MM.1S (cell line): Measurements from ENCODE around the gene CHRDL1.

Source experiments
- DNase-seq: peaks from one replicate; pipeline ENCODE4 v3.0.0-alpha.2; 2015
- H2AFZ ChIP-seq: fragments of 300-600 bp; sonication (generic); 2 replicates; pipeline ENCODE4 v1.6.0; 2016; ENCODE audit warnings: antibody characterized with exemption, low read length
- H3F3A ChIP-seq: fragments of 300-600 bp; sonication (generic); 2 replicates; pipeline ENCODE4 v1.6.1; 2016; ENCODE audit warnings: mild to moderate bottlenecking, antibody characterized with exemption, low read length, moderate library complexity, mixed read lengths; ENCODE audit not compliant: insufficient read depth
- H3K27ac ChIP-seq: fragments of 300-600 bp; sonication (generic); 2 replicates; pipeline ENCODE4 v1.5.1; 2016; ENCODE audit warnings: mild to moderate bottlenecking, low read length
- H3K27me3 ChIP-seq: fragments of 300-600 bp; sonication (generic); replicated peaks from 2 replicates; pipeline ENCODE4 v1.6.0; 2016; ENCODE audit warnings: low read length; ENCODE audit not compliant: insufficient read depth
- H3K36me3 ChIP-seq: fragments of 300-600 bp; sonication (generic); replicated peaks from 2 replicates; pipeline ENCODE4 v1.6.1; 2016; ENCODE audit warnings: mild to moderate bottlenecking, low read length, mixed read lengths; ENCODE audit not compliant: insufficient read depth
- H3K4me1 ChIP-seq: fragments of 300-600 bp; sonication (generic); 2 replicates; pipeline ENCODE4 v1.6.1; 2016; ENCODE audit warnings: low read length, mixed read lengths
- H3K4me2 ChIP-seq: fragments of 300-600 bp; sonication (generic); 2 replicates; pipeline ENCODE4 v1.6.0; 2016; ENCODE audit warnings: low read depth, low read length
- H3K4me3 ChIP-seq: fragments of 300-600 bp; sonication (generic); 2 replicates; pipeline ENCODE4 v1.5.1; 2016; ENCODE audit warnings: low read length, mixed read lengths
- H3K79me2 ChIP-seq: fragments of 300-600 bp; sonication (generic); 2 replicates; pipeline ENCODE4 v1.6.1; 2016; ENCODE audit warnings: mixed run types, low read length, mixed read lengths
- H3K9ac ChIP-seq: fragments of 300-600 bp; sonication (generic); 2 replicates; pipeline ENCODE4 v1.6.1; 2016; ENCODE audit warnings: low read length, mixed read lengths
- H3K9me2 ChIP-seq: fragments of 300-600 bp; sonication (generic); replicated peaks from 2 replicates; pipeline ENCODE4 v1.6.1; 2016; ENCODE audit warnings: mild to moderate bottlenecking, low read length, mixed read lengths; ENCODE audit not compliant: insufficient read depth
- H3K9me3 ChIP-seq: fragments of 300-600 bp; sonication (generic); replicated peaks from 2 replicates; pipeline ENCODE4 v1.6.1; 2016; ENCODE audit warnings: mild to moderate bottlenecking, low read length, mixed read lengths; ENCODE audit not compliant: insufficient read depth
- H4K20me1 ChIP-seq: fragments of 300-600 bp; sonication (generic); 2 replicates; pipeline ENCODE4 v1.6.1; 2016; ENCODE audit warnings: mild to moderate bottlenecking, low read length, moderate library complexity, mixed read lengths; ENCODE audit not compliant: insufficient read depth
- CTCF ChIP-seq: fragments of 300-600 bp; sonication (generic); IDR thresholded peaks from 2 replicates; pipeline ENCODE4 v1.5.1; 2016; ENCODE audit warnings: antibody characterized with exemption, low read length, mixed read lengths
- EZH2 ChIP-seq: fragments of 300-600 bp; sonication (generic); optimal IDR thresholded peaks from 2 replicates; pipeline ENCODE3; 2017; ENCODE audit warnings: low read depth, mild to moderate bottlenecking, antibody characterized with exemption, low read length, mixed read lengths
- EZH2phosphoT487 ChIP-seq: fragments of 300-600 bp; sonication (generic); IDR thresholded peaks from 2 replicates; pipeline ENCODE4 v1.6.1; 2018; ENCODE audit warnings: antibody characterized with exemption, low read length

Gene CHRDL1

GRCh38 chrX:110733166-110733565 is 62.5 kb downstream of the CHRDL1 start:
- Histone ChIP-seq H3K4me2 (no peak overlapping the region), H3K4me1 (no peaks in the 10 kb centered on the region), H4K20me1 (no peaks in the 10 kb centered on the region), H3K27ac (no peak overlapping the region), H3K9me2 (no peaks in the 10 kb centered on the region), H3K9me3 (no peaks in the 10 kb centered on the region), H2AFZ (no peak overlapping the region), H3K36me3 (no peaks in the 10 kb centered on the region), H3K79me2 (no peaks in the 10 kb centered on the region), H3K27me3 (no peaks in the 10 kb centered on the region), H3K9ac (no peak overlapping the region), H3K4me3 (no peak overlapping the region), H3F3A (no peaks in the 10 kb centered on the region)
- DNase-seq, result no peak
- TF ChIP-seq EZH2phosphoT487 (no peak), CTCF (no peak), EZH2 (no peak)

- DNase-seq, result no peak
- H3F3A ChIP-seq, result no peaks in the 10 kb centered on the region
- H2AFZ ChIP-seq, result no peak overlapping the region
- no peaks in the 10 kb centered on the region for H3K9me3 ChIP-seq
- TF ChIP-seq EZH2phosphoT487 (no peak), CTCF (no peak), EZH2 (no peak)
- no peak overlapping the region for H3K4me2 ChIP-seq
- no peaks in the 10 kb centered on the region for H3K4me1 ChIP-seq
- no peaks in the 10 kb centered on the region for H3K9me2 ChIP-seq
- no peak overlapping the region for H3K4me3 ChIP-seq
- H3K27ac ChIP-seq, result no peak overlapping the region
- H3K27me3 ChIP-seq, result no peaks in the 10 kb centered on the region
- no peak overlapping the region for H3K9ac ChIP-seq
- no peaks in the 10 kb centered on the region for H3K36me3 ChIP-seq
- H3K79me2 ChIP-seq, result no peaks in the 10 kb centered on the region
- H4K20me1 ChIP-seq, result no peaks in the 10 kb centered on the region
These were observed 63.4 kb downstream of the CHRDL1 start for GRCh38 chrX:110732266-110732665.

- H4K20me1 ChIP-seq, result no peaks in the 10 kb centered on the region
- H3K27ac ChIP-seq, result no peak overlapping the region
- TF ChIP-seq CTCF, result no peak
- no peak for TF ChIP-seq EZH2
- TF ChIP-seq EZH2phosphoT487, result no peak
- DNase-seq, result no peak
- no peaks in the 10 kb centered on the region for H3F3A ChIP-seq
- H3K9me2 ChIP-seq, result no peaks in the 10 kb centered on the region
- H2AFZ ChIP-seq, result no peak overlapping the region
- H3K9me3 ChIP-seq, result no peaks in the 10 kb centered on the region
- H3K36me3 ChIP-seq, result no peaks in the 10 kb centered on the region
- no peaks in the 10 kb centered on the region for H3K79me2 ChIP-seq
- H3K9ac ChIP-seq, result no peak overlapping the region
- H3K4me1 ChIP-seq, result no peaks in the 10 kb centered on the region
- no peaks in the 10 kb centered on the region for H3K27me3 ChIP-seq
- no peak overlapping the region for H3K4me3 ChIP-seq
- no peak overlapping the region for H3K4me2 ChIP-seq
These were observed 71.8 kb downstream of the CHRDL1 start for GRCh38 chrX:110723844-110724243.
